Prostate gland (tissue), 2 donors: ENCODE results near the gene DEFB131A.
"Not testable (repeated sequence)": the region's sequence is repeated elsewhere in the genome, so short reads cannot be mapped to it uniquely, and the experiment has no call there.

ENCODE experiments used
- POLR2A ChIP-seq: fragments of 450-650 bp; IDR thresholded peaks from one replicate; pipeline ENCODE4 v1.6.1; 2016; ENCODE audit warnings: antibody characterized with exemption, mild to moderate bottlenecking
- TF ChIP-seq, protein P1 (sequence below), 4 experiments: fragments of 200-600 bp in 2 of 4; fragments of 450-650 bp in 2 of 4; sonication (generic) in 2 of 4; IDR thresholded peaks; 1 replicate in 3 of 4; 2 replicates in 1 of 4; pipeline ENCODE4 v1.5.1; 2016 to 2019; ENCODE audit warnings: antibody characterized with exemption in 4 of 4, mild to moderate bottlenecking in 2 of 4, moderate library complexity in 2 of 4

DNA sequence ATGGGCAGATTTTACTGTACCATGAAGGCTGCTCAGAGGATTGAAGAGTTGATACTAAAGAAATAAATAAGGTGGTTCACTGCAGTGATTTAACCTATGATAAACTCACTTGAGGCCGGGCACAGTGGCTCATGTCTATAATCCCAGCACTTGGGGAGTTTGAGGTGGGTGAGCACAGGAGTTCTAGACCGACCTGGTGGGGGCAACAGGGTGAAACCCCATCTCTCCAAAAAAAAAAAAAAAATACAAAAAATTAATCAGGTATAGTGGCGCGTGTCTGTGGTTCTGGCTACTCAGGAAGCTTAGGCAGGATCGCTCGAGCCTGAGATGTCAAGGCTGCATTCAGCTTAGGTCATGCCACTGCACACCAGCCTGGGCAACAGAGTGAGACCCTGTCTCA, 467 bp downstream of the DEFB131A start:
- TF ChIP-seq, protein P1, sequence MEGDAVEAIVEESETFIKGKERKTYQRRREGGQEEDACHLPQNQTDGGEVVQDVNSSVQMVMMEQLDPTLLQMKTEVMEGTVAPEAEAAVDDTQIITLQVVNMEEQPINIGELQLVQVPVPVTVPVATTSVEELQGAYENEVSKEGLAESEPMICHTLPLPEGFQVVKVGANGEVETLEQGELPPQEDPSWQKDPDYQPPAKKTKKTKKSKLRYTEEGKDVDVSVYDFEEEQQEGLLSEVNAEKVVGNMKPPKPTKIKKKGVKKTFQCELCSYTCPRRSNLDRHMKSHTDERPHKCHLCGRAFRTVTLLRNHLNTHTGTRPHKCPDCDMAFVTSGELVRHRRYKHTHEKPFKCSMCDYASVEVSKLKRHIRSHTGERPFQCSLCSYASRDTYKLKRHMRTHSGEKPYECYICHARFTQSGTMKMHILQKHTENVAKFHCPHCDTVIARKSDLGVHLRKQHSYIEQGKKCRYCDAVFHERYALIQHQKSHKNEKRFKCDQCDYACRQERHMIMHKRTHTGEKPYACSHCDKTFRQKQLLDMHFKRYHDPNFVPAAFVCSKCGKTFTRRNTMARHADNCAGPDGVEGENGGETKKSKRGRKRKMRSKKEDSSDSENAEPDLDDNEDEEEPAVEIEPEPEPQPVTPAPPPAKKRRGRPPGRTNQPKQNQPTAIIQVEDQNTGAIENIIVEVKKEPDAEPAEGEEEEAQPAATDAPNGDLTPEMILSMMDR (IDR thresholded peaks at IDR 0.05): not testable (repeated sequence)
- TF ChIP-seq POLR2A: not testable (repeated sequence)
